Tibial nerve (tissue), 4 donors: ENCODE data around the gene CNTN5. TPM values are rescaled to one million over a fixed set of nuclear protein-coding genes. Genes with fewer than 3 reads are reported as not detected.

Experiments used
- DNase-seq, 2 donors: peaks; one replicate each; pipeline ENCODE4 v3.0.0-alpha.2; 2019; ENCODE audit warnings: low spot score in 2 of 2
- H3K27ac ChIP-seq, 4 donors: fragments of 200-600 bp; sonication (generic) in 3 of 4; one replicate each; pipeline ENCODE4 v1.5.1; 2017 to 2019; ENCODE audit warnings: mild to moderate bottlenecking in 1 of 4
- H3K27me3 ChIP-seq, 2 donors: fragments of 200-600 bp; sonication (generic) in 1 of 2; one replicate each; pipeline versions ENCODE4 v1.5.1 to v1.6.0; 2017 to 2019
- H3K36me3 ChIP-seq, 3 donors: fragments of 200-600 bp; sonication (generic); one replicate each; pipeline ENCODE4 v1.5.1; 2018 to 2019
- H3K4me1 ChIP-seq, 4 donors: fragments of 200-600 bp; sonication (generic) in 3 of 4; one replicate each; pipeline ENCODE4 v1.5.1; 2017 to 2019
- H3K4me3 ChIP-seq, 4 donors: fragments of 200-600 bp; sonication (generic) in 3 of 4; one replicate each; pipeline ENCODE4 v1.5.1; 2017 to 2019; ENCODE audit warnings: mild to moderate bottlenecking in 1 of 4, moderate library complexity in 1 of 4
- H3K9me3 ChIP-seq, 4 donors: fragments of 200-600 bp; sonication (generic) in 3 of 4; one replicate each; pipeline ENCODE4 v1.5.1; 2017 to 2019
- CTCF ChIP-seq, 5 experiments: fragments of 200-600 bp in 3 of 5; fragments of 450-650 bp in 2 of 5; sonication (generic) in 3 of 5; IDR thresholded peaks; one replicate each; pipeline ENCODE4 v1.5.1; 2016 to 2019; ENCODE audit warnings: antibody characterized with exemption in 5 of 5, mild to moderate bottlenecking in 3 of 5, moderate library complexity in 2 of 5
- EP300 ChIP-seq, 2 donors: sonication (generic); formaldehyde crosslinking; IDR thresholded peaks; one replicate each; pipeline ENCODE4 v1.6.1; 2017; ENCODE audit warnings: antibody characterized with exemption in 2 of 2, mild to moderate bottlenecking in 1 of 2
- POLR2A ChIP-seq, 2 donors: fragments of 450-650 bp; IDR thresholded peaks; one replicate each; pipeline ENCODE4 v1.6.1; 2017; ENCODE audit warnings: antibody characterized with exemption in 2 of 2, mild to moderate bottlenecking in 2 of 2, moderate library complexity in 2 of 2
- WGBS, 2 donors: methylation state at CpG; one replicate each; pipeline ENCODE4 v1.1.5; 2018; 5-methylcytosine and 5-hydroxymethylcytosine counted together
- total RNA-seq, 4 donors: library from RNA; depleted of rRNA; stranded (reverse); fragments of >200 nt; gene quantifications; one replicate each; pipeline ENCODE4 v1.1.0, GENCODE V29; 2016

Gene CNTN5
- total RNA-seq, 4 donors from 2014 or later = under 0.01 to 0.22 TPM; not detected in 2

GRCh38 chr11:99419991-99420390 is 399.2 kb downstream of the CNTN5 start:
- Histone ChIP-seq H3K36me3 (no peaks in the 10 kb centered on the region), H3K27ac (no peak overlapping the region), H3K9me3 (no peaks in the 10 kb centered on the region), H3K4me1 (no peaks in the 10 kb centered on the region), H3K27me3 (no peaks in the 10 kb centered on the region), H3K4me3 (no peak overlapping the region)
- TF ChIP-seq POLR2A (IDR thresholded peaks at IDR 0.05) (no peak), CTCF (IDR thresholded peaks at IDR 0.05) (no peak), EP300 (IDR thresholded peaks at IDR 0.05) (no peak)
- DNase-seq = no peak
- 58 to 61% methylated on average over 4 of the region's 4 CpGs for WGBS, 2 donors

GRCh38 chr11:99422581-99423427 is 402.1 kb downstream of the CNTN5 start:
- DNase-seq = no peak
- Histone ChIP-seq H3K27ac (no peak overlapping the region), H3K4me1 (no peaks in the 10 kb centered on the region), H3K36me3 (no peaks in the 10 kb centered on the region), H3K27me3 (no peaks in the 10 kb centered on the region), H3K4me3 (no peak overlapping the region), H3K9me3 (no peaks in the 10 kb centered on the region)
- WGBS, 2 donors = 37 to 39% methylated on average over 7 of the region's 7 CpGs
- no peak for TF ChIP-seq POLR2A (IDR thresholded peaks at IDR 0.05)
- no peak for TF ChIP-seq CTCF (IDR thresholded peaks at IDR 0.05)
- TF ChIP-seq EP300 (IDR thresholded peaks at IDR 0.05) = no peak

GRCh38 chr11:99423428-99423983 is 402.8 kb downstream of the CNTN5 start:
- TF ChIP-seq CTCF (IDR thresholded peaks at IDR 0.05) (no peak), POLR2A (IDR thresholded peaks at IDR 0.05) (no peak), EP300 (IDR thresholded peaks at IDR 0.05) (no peak)
- H3K9me3 ChIP-seq = no peaks in the 10 kb centered on the region
- WGBS, 2 donors = 51 to 55% methylated on average over 4 of the region's 4 CpGs
- H3K4me3 ChIP-seq = no peak overlapping the region
- no peaks in the 10 kb centered on the region for H3K4me1 ChIP-seq
- H3K36me3 ChIP-seq = no peaks in the 10 kb centered on the region
- DNase-seq = no peak
- H3K27me3 ChIP-seq = no peaks in the 10 kb centered on the region
- no peak overlapping the region for H3K27ac ChIP-seq

- no peak overlapping the region for H3K27ac ChIP-seq
- DNase-seq = no peak
- TF ChIP-seq EP300 (IDR thresholded peaks at IDR 0.05) (no peak), CTCF (IDR thresholded peaks at IDR 0.05) (no peak), POLR2A (IDR thresholded peaks at IDR 0.05) (no peak)
- H3K36me3 ChIP-seq = no peaks in the 10 kb centered on the region
- no peaks in the 10 kb centered on the region for H3K4me1 ChIP-seq
- H3K9me3 ChIP-seq = no peaks in the 10 kb centered on the region
- WGBS, 2 donors = 93 to 96% methylated on average over 12 of the region's 12 CpGs
- no peak overlapping the region for H3K4me3 ChIP-seq
- H3K27me3 ChIP-seq = no peaks in the 10 kb centered on the region
Observed at GRCh38 chr11:99424313-99425084, 403.8 kb downstream of the CNTN5 start.

- no peaks in the 10 kb centered on the region for H3K27me3 ChIP-seq
- WGBS, 2 donors = 47 to 50% methylated on average over 2 of the region's 2 CpGs
Observed at GRCh38 chr11:99425596-99425995, 404.8 kb downstream of the CNTN5 start.

More at GRCh38 chr11:99425596-99425995, 404.8 kb downstream of the CNTN5 start:
- Histone ChIP-seq H3K9me3 (no peaks in the 10 kb centered on the region), H3K4me1 (no peaks in the 10 kb centered on the region), H3K4me3 (no peak overlapping the region), H3K36me3 (no peaks in the 10 kb centered on the region), H3K27ac (no peak overlapping the region)
- DNase-seq = no peak
- TF ChIP-seq POLR2A (IDR thresholded peaks at IDR 0.05) (no peak), CTCF (IDR thresholded peaks at IDR 0.05) (no peak), EP300 (IDR thresholded peaks at IDR 0.05) (no peak)
